ENCODE measurements around the gene SGPL1.

- TF ChIP-seq CTCF (conservative IDR thresholded peaks at IDR 0.05 in 1 of 2, IDR thresholded peaks at IDR 0.05 in 1 of 2; ENCODE audit: extremely low read depth in 1 of 2, insufficient read depth in 1 of 2, low read depth in 1 of 2, low read length in 2 of 2) (no peak), EZH2 (IDR thresholded peaks at IDR 0.05; ENCODE audit: borderline replicate concordance, low read length) (no peak)
Observed at GRCh38 chr10:70912556-70912955, 96.8 kb downstream of the SGPL1 start.
